LoVo (cell line): ENCODE data around the gene GRM8.

Experiments used
- DNase-seq: peaks from one replicate; pipeline ENCODE4 v3.0.0-alpha.2; 2016; ENCODE audit warnings: low spot score

GRM8 gene

DNA sequence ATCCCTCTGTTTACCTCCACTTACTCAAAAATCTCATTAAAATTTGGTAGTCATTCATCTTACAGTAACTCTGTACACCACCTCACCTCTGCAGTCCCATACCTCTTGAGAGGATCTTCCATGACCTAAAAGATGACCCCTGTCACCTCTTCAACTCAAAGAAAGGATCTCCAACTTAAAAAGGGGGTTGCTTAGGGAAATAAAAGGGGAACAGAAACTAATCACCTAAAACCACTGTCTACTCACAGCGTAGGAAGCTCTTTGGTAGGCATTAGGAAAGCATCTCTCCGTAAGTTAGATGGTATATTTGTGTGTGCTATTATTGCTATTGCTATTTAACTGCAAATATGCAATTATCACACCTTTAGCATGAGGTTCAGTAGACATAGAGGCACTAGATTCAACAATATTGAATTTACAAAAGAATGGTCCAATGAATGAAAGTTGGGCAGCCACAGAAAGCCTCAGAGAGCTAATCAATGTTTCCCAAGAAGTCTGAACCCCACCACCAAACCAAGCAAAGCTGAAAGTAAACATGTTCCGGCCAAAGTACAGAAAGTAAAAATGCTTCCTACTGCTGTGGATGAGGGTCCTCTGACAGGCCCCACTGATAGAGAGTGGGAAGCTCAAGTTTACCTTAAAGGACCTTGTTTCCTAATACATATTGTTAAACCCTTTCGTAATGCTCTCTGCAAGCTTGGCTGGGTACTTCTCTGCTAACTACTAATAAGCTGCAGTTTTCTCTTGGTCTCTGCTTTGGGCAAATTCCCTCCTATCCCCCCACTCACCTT, 105.8 kb downstream of the GRM8 start:
- no peak for DNase-seq

DNA sequence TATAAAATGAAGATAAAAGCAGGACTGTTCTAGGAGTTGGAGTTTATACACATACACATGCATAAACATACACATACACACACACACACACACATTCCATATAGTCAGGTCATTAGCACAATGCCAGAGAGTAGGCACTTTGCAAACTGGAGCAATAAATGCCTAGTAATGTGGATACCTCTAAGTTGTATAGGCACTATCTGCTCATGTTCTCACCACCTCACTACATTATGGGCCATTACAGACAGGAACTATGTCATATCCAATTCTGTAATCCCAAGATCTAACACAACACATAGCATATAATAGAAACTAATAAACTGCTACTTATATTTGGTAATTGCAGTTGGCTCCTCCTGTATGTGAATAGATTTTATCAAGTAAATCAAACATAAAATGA, 115.6 kb downstream of the GRM8 start:
- no peak for DNase-seq

DNA sequence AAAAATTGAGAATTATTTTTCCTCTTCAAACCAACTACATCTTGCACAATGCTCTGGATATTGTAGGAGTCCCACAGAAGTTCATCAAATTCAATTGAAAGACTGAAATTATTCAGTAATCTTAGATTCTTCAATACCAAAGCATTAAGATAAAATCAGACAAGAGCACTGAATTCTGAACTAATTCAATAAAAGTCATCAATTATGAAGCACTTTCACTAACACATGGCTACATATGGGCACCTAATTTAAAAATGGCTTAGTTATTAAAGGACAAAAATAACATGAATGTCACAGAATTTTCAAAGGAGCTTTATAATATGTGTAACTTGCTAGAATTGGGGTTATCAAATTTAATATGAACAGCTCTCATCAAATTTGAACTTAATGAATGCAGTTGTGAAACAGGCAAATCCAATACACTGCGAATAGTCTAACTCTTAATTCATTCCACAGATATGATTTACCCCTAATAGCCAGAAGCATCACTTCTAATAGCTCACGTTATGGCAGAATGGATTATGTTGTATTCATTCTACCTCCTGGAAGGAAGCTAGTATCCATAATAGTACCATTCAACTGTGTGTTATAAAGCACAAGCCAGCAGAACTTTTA, 116.8 kb downstream of the GRM8 start:
- DNase-seq = no peak

DNA sequence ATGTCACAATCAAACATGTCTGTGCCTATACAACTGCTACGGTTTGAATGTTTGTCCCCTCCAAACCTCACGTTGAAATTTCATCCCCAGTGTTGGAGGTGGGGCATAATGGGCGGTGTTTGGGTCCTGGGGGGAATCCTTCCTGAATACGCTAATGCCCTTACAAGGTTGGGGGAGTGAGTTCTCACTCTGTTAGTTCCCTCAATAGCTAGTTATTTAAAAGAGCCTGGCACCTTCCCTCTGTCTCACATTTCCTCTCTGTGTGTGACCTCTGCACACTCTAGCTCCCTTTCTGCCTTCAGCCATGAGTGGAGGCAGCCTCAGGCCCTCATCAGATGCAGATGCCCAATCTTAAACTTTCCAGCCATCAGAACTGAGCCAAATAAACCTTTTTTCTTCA, 129.5 kb downstream of the GRM8 start:
- no peak for DNase-seq

DNA sequence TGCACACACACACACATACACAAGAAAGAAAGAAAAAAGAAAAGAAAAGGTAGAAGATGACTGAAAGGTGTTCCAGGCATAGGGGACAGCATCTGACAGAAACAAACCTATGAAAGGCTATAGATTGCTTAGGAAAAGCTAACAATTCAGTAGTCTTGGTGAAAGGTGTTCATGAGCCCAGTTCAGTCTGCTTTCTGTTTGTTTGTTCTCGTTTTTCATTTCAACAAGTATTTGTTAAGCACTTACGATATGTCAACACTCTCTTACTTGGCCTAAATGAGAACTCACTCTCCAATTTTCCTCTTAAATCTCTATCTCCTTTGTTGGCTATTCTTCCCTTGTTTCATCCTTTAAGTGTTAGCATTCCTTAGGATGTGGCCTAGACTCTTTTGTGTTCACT, 133.2 kb downstream of the GRM8 start:
- DNase-seq = no peak

DNA sequence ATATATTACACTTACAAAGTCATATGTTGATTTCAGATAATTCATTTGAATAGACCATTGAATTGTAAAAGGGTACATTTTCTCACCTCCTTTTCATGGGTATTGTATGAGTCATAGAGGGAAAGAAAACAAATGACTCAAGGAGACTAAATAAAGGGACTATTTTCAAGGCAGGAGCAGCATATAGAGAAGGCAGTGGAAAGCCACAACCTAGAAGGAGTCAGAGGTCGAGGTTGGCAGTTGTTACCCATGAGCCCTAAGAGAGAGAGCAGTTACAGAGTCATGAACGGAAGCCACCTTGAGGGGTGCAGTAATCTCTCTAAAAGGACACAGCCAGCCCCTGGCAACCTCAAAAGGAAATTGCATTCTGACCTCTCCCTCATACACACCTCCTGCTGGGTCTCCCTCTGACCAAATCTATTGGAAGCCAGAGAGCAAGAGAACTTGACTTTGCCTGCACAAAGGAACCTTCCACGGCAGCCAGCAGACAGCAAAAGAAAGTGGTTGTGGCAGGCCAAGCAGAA, 137.9 kb downstream of the GRM8 start:
- no peak for DNase-seq

DNA sequence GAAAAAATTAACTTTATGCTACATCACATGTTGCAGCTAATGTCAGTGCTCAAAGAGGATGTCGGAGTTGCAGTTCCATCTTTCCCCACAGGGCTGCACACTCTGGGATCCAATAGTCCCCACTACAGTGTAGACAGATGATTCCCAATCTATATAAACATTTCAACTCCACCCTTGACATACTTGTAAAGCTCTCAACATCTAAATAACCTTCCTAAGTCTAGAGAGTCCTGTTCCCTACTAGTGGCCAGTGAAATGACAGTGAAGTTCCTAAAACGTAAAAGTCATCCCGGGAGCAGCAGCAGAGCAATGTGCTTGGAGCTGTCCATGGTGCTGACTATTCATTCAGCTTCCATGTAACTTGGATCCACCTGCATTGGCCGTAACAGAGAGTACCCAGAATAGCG, 145.1 kb downstream of the GRM8 start:
- DNase-seq = peak; percentile 80

DNA sequence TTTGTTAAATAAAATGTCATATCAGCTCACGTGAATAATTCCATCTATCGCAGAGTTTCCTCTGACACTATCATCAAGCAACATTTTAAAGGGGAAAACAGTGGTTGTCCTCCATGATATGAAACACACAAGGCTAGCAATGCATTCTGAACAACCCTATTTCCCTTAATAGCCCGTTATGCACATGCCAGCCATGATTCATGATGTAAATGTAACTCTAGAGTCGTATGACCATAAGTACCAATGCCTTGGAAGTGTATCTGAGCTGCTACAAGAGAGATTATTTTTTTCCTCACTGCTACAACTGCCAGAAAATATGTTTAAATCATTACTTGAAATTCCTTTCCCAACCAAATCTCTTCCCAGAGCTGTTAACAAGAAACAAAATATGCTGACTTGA, 159.4 kb downstream of the GRM8 start:
- no peak for DNase-seq

DNA sequence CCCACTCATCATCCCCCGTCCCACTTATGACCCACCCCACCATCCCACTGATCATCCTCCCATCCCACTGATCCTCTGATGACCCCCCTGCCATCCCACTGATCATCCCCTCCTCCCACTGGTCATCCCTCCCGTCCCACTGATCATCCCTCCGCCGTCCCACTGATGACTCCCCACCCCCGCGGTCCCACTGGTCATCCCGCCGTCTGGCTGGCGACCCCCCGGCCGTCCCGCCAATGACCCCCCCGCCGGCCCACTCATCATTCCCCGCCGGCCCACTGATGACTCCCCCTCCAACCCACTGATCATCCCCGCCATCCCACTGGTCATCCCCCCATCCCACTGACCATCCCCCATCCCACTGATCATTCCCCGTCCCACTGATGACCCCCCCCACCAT, 161.1 kb downstream of the GRM8 start:
- no peak for DNase-seq

DNA sequence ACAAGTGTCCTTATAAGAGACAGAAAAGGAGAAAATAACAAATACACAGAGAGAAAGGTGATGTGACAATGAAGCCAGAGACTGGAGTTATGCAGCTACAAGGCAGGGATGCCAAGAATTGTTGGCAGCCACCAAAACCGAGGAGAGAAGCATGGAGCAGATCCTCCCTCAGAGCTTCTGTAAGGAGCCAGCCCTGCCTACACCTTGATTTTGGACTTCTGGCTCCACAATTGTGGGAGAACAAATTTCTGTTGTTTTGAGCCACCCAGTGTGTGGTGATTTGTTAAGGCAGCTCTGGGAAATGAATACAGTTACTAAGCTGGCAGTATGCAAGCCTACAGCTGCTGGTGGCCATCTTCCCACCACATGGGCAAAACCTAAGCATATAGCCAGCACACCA, 163.6 kb downstream of the GRM8 start:
- no peak for DNase-seq

DNA sequence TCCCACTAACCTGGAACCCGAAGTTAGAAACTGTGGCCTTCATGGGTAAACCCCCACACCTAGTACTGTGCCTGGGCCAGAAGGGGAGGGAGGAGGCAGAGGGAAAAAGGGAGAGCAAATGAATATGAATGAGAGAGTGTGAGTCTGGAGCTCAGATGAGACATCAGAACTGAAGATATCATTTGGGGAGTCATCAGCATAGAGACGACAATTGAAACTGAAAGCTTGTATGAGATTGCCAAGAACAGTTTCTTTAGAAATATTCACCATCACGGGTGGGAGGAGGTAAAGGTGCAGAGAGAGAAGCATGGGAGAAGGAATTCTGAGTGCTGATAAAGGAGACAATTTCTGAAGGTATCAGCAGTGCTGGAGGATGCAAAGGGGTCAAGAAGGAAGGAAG, 171.2 kb downstream of the GRM8 start:
- no peak for DNase-seq

DNA sequence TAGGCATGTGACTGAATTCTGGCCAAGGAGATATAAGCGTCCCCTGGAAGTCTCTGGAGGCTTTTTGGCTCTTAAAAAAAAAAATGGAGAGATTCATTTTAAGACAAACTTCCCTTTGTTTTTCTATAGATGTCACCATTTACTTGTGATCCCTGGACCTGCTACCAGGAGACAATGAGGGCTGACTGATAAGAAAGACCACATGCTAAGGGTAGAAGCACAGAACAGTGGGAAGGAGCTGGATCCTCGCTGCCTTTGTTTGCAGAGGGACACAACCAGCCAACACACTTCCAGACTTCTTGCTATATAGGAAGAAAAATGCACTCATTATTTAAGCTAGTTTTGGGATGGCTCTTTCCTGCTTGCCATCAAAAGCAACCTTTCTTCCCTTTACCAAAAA, 172.2 kb downstream of the GRM8 start:
- DNase-seq = no peak

DNA sequence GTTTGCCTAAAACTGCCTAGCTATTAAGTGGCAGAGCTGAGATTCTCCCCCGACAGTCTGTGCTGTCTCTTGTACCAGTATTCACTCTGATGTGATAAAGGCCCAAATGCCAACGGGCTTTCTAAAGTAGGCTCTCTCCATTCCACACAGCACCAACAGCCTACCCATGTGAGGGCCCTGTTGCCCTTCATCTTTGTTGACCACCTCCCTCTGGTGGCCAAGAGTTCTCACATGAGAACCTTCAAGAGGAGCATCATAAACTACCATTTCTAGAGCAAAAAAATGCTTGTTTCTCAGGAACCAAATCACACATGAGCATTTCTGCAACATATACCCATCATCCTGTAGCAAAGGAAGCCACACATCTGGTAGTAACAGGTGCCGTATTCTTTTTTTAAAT, 185.8 kb downstream of the GRM8 start:
- DNase-seq = no peak

DNA sequence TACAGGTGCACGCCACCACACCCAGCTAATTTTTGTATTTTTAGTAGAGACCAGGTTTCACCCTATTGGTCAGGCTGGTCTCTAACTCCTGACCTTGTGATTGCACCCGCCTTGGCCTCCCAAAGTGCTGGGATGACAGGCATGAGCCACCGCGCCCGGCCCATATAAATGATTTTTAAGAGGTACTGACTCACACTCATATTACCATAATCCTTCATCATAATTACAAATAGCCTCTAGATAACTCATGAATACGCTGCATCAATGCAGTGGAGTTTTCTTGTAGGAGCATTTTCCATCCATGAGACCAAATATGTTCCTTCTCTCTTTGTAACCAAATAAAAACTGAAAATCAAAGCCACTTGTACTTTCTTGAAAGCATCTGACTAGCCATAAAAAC, 193.3 kb downstream of the GRM8 start:
- DNase-seq = no peak

DNA sequence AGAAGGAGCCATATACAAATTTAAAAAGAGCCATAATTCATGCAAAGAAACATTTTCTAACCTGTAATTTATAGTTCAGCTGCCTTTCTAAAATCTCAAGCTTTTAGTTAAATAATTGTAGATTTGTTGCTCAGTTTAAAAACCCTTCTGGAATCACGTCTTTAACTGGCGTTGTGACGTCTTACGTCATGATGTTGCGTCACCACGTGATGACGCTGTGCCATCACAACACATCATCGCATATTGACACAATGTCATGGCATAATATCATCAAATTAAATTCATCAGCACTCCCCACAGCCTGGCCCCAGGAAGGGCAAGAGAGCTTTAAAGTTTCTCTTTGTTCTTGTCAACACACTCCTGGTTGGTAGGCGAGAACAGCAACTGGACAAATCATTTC, 194.8 kb downstream of the GRM8 start:
- DNase-seq = no peak

DNA sequence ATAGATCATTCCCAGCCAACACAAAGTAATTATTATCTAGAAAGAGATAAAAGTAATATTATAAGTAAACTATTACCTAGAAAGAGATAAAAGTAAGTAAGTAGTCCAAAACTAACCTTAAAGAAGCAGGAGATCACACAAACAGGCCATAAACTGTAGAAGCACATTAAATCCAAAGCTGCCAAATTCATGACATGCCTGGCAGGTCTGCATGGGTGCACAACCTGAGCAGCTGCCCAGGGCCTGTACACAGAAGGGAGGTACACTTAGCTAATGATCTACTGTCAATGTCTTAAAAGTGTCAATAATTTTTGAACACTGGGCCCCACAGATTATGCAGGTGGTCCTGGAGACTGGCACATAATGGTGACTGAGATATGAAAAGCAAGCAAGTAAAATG, 196.5 kb downstream of the GRM8 start:
- DNase-seq = no peak

DNA sequence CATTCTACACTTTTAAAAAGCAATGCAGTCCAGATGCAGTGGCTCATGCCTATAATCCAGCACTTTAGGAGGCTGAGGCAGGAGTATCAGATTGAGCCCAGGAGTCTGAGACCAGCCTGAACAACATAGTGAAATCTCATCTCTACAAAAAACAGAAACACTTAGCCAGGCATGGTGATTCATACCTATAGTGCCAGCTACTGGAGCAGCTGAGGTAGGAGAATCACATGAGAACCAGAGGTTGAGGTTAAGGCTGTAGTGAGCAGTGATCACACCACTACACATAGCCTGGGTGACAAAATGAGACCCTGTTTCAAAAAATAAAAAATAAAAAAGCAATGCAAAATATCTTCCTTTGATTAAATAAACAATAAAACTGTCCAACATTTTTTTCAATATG, 205.2 kb downstream of the GRM8 start:
- DNase-seq = no peak

DNA sequence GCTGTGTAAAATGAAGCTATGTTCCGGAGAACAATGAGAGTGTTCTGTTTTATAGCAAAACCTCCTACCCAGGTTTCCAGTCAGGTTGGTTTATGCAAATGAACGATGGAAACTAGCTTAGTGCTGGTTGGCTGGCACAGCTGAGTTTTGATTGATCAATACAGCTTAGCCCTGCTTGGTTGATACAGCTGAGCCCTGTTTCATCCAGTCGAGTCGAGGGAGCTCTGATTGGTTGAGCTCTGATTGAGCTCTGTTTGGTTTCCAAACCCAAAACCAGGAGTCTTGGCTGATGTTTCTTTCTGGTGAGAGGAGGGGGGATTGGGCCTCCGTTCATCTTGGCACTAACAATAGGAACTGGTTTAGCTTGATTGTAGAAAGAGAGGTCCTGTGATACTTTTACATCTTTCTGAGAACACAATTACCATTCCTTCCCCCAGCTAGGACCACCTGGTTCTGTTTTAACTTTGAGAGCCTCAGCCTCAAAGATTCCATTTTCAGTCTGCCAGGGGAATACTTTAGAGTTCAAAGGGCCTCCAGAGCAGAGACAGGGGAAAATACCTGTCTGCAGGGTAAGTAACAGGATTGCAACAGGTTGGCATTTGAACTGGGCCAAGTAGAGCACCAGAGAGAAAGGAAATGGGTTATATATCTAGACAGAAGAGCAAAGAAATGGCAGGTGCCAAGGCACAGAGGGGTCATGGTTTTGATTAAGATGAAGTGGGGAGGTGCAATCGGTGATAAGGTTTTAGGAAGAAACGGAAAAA, 210.9 kb downstream of the GRM8 start:
- no peak for DNase-seq

DNA sequence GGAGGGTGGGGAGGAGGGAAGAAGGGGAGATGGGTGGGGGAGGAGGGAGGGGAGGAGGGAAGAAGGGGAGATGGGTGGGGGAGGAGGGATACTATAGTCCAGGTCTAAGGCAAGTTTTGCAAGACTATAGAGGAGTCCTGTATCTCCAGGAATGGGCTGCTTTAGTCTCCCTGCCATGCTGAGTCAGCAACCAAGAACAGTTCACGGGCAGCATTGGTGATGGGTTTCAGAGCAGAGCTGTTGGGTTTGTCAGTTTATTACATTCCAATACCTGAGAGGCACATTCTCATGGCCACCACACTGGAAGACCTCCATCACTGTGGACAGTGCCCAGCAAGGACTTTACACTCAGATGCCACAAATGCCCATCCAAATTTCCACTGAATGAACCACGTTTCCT, 212.7 kb downstream of the GRM8 start:
- DNase-seq = no peak

DNA sequence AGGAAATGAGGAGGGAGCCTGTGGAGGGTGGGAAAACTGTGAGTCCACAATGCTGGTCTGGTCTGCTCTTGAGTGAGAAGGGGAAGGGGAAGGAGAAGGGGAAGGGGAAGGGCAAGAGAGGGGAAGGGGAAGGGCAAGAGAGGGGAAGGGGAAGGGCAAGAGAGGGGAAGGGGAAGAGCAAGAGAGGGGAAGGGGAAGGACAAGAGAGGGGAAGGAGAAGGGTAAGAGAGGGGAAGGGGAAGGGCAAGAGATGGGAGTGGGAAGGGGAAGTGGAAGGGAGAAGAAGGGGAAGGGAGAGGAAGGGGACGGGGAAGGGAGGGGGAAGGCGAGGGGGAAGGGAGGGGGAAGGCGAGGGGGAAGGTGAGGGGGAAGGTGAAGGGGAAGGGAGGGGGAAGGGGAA, 213.2 kb downstream of the GRM8 start:
- DNase-seq = no peak

DNA sequence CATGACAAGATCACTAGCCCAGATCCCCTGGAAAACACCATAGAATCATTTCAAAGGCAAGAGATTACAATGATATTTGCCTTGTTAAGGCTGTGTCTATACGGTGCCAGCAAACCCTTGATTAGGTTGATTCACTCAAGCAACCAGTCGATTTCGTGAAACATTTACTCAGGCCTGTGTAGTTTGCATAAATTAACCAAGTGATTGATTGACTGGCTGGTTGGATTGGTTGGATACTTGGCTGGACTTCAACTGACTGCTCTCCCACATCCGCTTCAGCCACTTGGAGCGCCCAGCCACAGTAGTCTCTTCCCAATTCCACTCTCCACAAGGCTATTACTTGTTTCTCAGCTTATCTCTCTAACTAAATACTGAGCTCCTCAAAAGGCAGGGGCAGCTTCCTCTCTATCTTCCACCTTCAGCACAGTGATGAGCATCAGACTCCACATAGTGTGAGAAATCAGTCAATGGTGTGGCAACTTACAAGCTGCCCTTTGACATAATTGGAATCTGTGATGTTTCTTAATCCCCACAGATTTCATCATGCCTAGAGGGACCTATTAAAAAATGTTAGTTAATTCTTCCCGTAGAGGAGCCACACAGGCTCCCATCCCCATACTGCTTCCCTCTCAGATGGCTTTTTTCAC, 217.4 kb downstream of the GRM8 start:
- DNase-seq = no peak

DNA sequence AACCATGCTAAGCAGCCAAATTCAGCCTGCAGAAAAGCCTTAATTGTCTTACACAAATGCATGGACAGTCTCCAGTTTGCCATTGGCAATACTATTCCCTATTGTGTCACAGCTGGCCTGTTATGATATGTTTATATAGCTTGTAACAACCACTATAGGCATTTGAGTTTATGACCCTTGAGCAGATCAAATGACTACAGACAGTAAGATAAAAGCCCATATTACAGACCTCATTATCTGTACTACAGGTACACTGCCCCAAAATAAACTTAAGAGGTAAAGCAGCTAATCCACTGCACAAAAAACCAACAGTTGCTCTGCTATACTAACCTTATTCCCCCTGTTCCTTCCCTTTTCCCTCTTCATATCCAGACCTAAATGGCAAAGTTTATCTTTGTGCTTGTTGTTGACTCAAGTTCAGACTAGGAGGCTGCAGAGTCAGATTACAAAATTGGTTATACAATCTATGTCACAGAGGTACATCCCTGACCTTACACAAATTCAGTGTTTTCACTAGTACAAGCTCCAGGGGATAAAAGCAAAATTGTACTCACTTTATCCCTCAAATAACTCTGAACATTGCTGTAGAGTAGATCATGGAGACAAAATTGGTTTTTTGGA, 218.4 kb downstream of the GRM8 start:
- no peak for DNase-seq
